Upper lobe of left lung (tissue), 6 donors: ENCODE measurements around the gene MAGI2. TPM values are rescaled to one million over a fixed set of nuclear protein-coding genes. Genes with fewer than 3 reads are reported as not detected.

Experiments used
- ATAC-seq, 2 donors: fragments of 200-7000 bp; cut with Tn5 transposase; one replicate each; pipeline ENCODE4 v1.9.1; 2022; ENCODE audit warnings: mild to moderate bottlenecking in 2 of 2, moderate library complexity in 2 of 2; ENCODE audit not compliant: low FRiP score in 2 of 2
- DNase-seq, 2 donors: peaks; one replicate each; pipeline ENCODE4 v3.0.0-alpha.2; 2019 to 2020
- H3K27ac ChIP-seq, 4 donors: fragments of 200-600 bp; sonication (generic); one replicate each; pipeline ENCODE4 v1.5.1; 2016 to 2019
- H3K27me3 ChIP-seq, 4 donors: fragments of 200-600 bp; sonication (generic); one replicate each; pipeline ENCODE4 v1.5.1; 2017 to 2019
- H3K36me3 ChIP-seq, 4 donors: fragments of 200-600 bp; sonication (generic); one replicate each; pipeline ENCODE4 v1.5.1; 2016 to 2019
- H3K4me1 ChIP-seq, 4 donors: fragments of 200-600 bp; sonication (generic); one replicate each; pipeline ENCODE4 v1.5.1; 2018 to 2019
- H3K4me3 ChIP-seq, 4 donors: fragments of 200-600 bp; sonication (generic); one replicate each; pipeline ENCODE4 v1.5.1; 2017 to 2019; ENCODE audit warnings: mild to moderate bottlenecking in 2 of 4, moderate library complexity in 1 of 4
- H3K9me3 ChIP-seq, 4 donors: fragments of 200-600 bp; sonication (generic); one replicate each; pipeline ENCODE4 v1.5.1; 2018 to 2019
- EP300 ChIP-seq, 4 donors: sonication (generic); formaldehyde crosslinking; IDR thresholded peaks; one replicate each; pipeline ENCODE4 v1.5.1; 2017; ENCODE audit warnings: antibody characterized with exemption in 4 of 4, control low read depth in 2 of 4
- POLR2A ChIP-seq, 4 donors: fragments of 450-650 bp; IDR thresholded peaks; one replicate each; pipeline ENCODE4 v1.5.1; 2016 to 2017; ENCODE audit warnings: antibody characterized with exemption in 4 of 4, mild to moderate bottlenecking in 2 of 4
- POLR2AphosphoS5 ChIP-seq, 2 donors: sonication (generic); formaldehyde crosslinking; IDR thresholded peaks; one replicate each; pipeline ENCODE4 v1.5.1; 2017; ENCODE audit warnings: antibody characterized with exemption in 2 of 2
- WGBS, 2 donors: methylation state at CpG; one replicate each; pipeline ENCODE4 v1.1.5; 2017 to 2018; 5-methylcytosine and 5-hydroxymethylcytosine counted together
- total RNA-seq, 6 donors: library from RNA; depleted of rRNA in 4 of 6; stranded (reverse); fragments of >200 nt in 4 of 6; gene quantifications; one replicate each; pipeline versions ENCODE4 v1.1.0 to v1.2.1, GENCODE V29; 2016 to 2021
- TF ChIP-seq, protein P1 (sequence below), 6 experiments: fragments of 450-650 bp in 4 of 6; fragments of 200-600 bp in 2 of 6; sonication (generic) in 2 of 6; IDR thresholded peaks; one replicate each; pipeline ENCODE4 v1.5.1; 2016 to 2019; ENCODE audit warnings: antibody characterized with exemption in 6 of 6
- donor health status: DM: no; HTN: no; CAD: no; lungs with moderate emphysema.
- donor health status: DM: no; HTN: yes; CAD: no; lungs with severe emphysema.

The MAGI2 gene
- total RNA-seq, 6 donors from 2014 or later: 7.9 to 84.9 (median 11.8) TPM

DNA sequence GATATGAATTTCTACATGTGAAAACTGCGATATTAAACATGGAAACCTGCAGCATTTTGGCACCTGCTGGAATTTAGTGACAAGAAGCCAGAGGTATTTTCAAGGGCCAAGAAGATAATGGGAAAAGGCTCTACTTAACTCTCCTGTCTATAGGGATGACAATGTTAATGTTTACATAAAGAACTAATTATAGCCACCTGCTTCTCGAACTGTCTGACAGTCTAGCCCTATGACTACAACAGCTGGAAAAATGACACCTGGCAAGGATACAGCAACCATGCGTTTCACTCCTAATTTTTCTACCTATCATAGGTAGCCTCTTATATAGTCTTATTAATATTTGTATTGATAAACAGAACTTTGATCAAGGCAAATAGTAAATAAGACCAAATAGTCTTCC, 49.6 kb downstream of the MAGI2 start:
- Histone ChIP-seq H3K4me1 (peaks cover 0 to 6% (median 0%) of the 10 kb centered on the region in 4 donors), H3K4me3 (no peak overlapping the region), H3K9me3 (no peaks in the 10 kb centered on the region), H3K36me3 (no peaks in the 10 kb centered on the region), H3K27ac (peak overlapping the region in 1 of 4 donors; percentile 30), H3K27me3 (no peaks in the 10 kb centered on the region)
- 61 to 65% methylated on average over 3 of the region's 3 CpGs for WGBS, 2 donors
- TF ChIP-seq POLR2AphosphoS5 (IDR thresholded peaks at IDR 0.05) (no peak), EP300 (IDR thresholded peaks at IDR 0.05) (no peak), POLR2A (IDR thresholded peaks at IDR 0.05) (no peak)
- TF ChIP-seq, protein P1, sequence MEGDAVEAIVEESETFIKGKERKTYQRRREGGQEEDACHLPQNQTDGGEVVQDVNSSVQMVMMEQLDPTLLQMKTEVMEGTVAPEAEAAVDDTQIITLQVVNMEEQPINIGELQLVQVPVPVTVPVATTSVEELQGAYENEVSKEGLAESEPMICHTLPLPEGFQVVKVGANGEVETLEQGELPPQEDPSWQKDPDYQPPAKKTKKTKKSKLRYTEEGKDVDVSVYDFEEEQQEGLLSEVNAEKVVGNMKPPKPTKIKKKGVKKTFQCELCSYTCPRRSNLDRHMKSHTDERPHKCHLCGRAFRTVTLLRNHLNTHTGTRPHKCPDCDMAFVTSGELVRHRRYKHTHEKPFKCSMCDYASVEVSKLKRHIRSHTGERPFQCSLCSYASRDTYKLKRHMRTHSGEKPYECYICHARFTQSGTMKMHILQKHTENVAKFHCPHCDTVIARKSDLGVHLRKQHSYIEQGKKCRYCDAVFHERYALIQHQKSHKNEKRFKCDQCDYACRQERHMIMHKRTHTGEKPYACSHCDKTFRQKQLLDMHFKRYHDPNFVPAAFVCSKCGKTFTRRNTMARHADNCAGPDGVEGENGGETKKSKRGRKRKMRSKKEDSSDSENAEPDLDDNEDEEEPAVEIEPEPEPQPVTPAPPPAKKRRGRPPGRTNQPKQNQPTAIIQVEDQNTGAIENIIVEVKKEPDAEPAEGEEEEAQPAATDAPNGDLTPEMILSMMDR (IDR thresholded peaks at IDR 0.05): no peak
- ATAC-seq (no peak), DNase-seq (no peak)

DNA sequence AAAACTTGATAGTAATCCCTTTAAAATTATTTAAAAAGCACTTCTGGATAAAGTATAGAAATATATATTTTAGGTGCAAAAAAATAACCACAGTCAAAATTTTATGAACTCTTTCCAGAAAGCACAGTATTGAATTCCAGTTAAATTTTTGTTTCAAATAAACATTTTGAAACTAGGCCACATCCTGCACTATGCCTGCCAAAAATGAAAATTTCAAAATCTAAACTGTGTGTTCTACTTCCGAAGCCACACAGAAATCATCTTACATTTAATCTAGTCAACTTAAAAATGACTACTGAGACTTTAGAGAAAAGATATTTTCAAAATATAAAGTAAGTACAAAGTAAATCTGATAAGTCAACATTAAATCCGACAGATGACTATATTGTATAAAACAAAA, 50.0 kb downstream of the MAGI2 start:
- DNase-seq (no peak), ATAC-seq (no peak)
- no peaks in the 10 kb centered on the region for H3K9me3 ChIP-seq
- H3K27ac ChIP-seq: no peak overlapping the region
- H3K4me3 ChIP-seq: no peak overlapping the region
- peaks cover 0 to 6% (median 0%) of the 10 kb centered on the region in 4 donors for H3K4me1 ChIP-seq
- H3K27me3 ChIP-seq: no peaks in the 10 kb centered on the region
- 64 to 66% methylated on average over 2 of the region's 2 CpGs for WGBS, 2 donors
- TF ChIP-seq EP300 (IDR thresholded peaks at IDR 0.05) (no peak), POLR2AphosphoS5 (IDR thresholded peaks at IDR 0.05) (no peak), POLR2A (IDR thresholded peaks at IDR 0.05) (no peak)
- TF ChIP-seq, protein P1 (IDR thresholded peaks at IDR 0.05): no peak
- no peaks in the 10 kb centered on the region for H3K36me3 ChIP-seq

DNA sequence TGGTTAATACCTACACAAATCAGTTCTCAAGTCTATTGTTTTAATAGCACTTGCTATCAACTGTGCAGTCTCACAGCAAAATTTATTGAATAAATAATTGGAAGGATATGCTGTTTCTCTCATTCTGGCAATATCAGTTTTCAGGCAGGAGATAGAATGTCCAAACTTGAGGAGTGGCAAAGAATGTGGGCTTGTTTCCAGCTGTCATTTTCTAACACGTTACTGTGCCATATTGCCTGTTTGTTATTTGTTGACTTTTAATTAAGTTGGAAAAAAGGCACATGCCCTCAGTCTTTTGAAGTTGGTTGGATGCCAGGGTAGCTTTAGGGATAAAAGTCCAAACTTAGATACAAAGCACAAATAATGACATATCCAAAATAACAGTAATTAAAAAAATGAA, 52.2 kb downstream of the MAGI2 start:
- H3K36me3 ChIP-seq: no peaks in the 10 kb centered on the region
- no peak overlapping the region for H3K4me3 ChIP-seq
- H3K27ac ChIP-seq: no peak overlapping the region
- ATAC-seq: no peak
- H3K4me1 ChIP-seq: peaks cover 0 to 6% (median 0%) of the 10 kb centered on the region in 4 donors
- H3K27me3 ChIP-seq: no peaks in the 10 kb centered on the region
- H3K9me3 ChIP-seq: no peaks in the 10 kb centered on the region
- TF ChIP-seq EP300 (IDR thresholded peaks at IDR 0.05): no peak
- TF ChIP-seq, protein P1 (IDR thresholded peaks at IDR 0.05): no peak
- no peak for TF ChIP-seq POLR2AphosphoS5 (IDR thresholded peaks at IDR 0.05)
- no peak for TF ChIP-seq POLR2A (IDR thresholded peaks at IDR 0.05)
- WGBS, 2 donors: 31 to 58% methylated on average over 1 of the region's 1 CpG
- no peak for DNase-seq

DNA sequence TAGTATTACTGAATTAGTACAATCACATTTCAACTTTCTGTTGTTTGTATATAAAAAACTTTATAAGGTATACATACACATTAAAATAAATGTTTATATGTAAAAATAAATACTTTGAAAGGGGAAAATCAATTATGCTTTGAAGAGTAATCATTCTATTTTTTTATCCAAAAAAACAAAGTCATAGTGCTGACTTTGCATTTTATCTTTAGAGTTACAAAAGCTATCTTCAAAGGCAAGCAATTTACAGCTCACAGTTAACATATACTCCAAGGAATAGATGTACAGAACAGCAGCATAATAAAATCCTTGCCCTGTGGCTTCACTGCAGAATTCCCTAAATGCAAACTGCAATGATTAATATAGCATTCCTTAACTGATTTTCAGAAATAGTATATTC, 53.2 kb downstream of the MAGI2 start:
- Histone ChIP-seq H3K27me3 (no peaks in the 10 kb centered on the region), H3K36me3 (no peaks in the 10 kb centered on the region), H3K4me3 (no peak overlapping the region), H3K27ac (no peak overlapping the region), H3K9me3 (no peaks in the 10 kb centered on the region), H3K4me1 (peaks cover 0 to 6% (median 0%) of the 10 kb centered on the region in 4 donors)
- no peak for TF ChIP-seq EP300 (IDR thresholded peaks at IDR 0.05)
- TF ChIP-seq, protein P1 (IDR thresholded peaks at IDR 0.05): no peak
- no peak for TF ChIP-seq POLR2AphosphoS5 (IDR thresholded peaks at IDR 0.05)
- no peak for TF ChIP-seq POLR2A (IDR thresholded peaks at IDR 0.05)
- DNase-seq (no peak), ATAC-seq (no peak)

DNA sequence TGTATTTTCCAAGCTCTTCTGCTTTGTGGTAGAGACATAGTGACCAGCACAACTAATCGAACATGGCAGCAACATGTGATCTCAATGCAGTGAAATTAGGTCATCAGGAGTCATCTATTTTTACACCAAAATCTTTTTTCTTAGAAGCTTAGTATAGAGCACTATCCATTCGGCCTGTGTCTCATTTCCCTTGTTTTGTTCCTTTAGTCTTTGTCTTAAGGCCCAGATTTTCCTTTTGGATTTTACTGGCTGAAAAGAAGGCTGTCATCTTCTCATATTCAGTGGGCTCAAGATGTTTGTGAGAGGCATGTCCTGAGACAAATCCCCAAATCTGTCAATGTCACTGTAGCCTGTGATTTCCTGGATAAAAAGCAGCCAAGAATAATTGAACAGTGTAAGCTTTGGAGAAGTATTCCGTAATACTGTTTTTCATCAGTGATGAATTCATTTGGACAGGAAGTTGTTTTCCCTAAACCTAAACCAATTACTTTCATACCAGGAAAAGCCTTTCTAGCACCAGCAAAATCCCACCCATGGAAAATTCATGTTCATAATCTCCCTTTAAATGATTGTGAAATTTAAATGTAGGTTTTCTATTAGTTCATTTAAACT, 55.2 kb downstream of the MAGI2 start:
- TF ChIP-seq EP300 (IDR thresholded peaks at IDR 0.05) (no peak), POLR2A (IDR thresholded peaks at IDR 0.05) (no peak), POLR2AphosphoS5 (IDR thresholded peaks at IDR 0.05) (no peak)
- TF ChIP-seq, protein P1 (IDR thresholded peaks at IDR 0.05): no peak
- H3K27ac ChIP-seq: peak overlapping the region in 1 of 4 donors; percentile 42
- WGBS, 2 donors: 57% methylated on average over 3 of the region's 3 CpGs
- no peaks in the 10 kb centered on the region for H3K4me1 ChIP-seq
- no peak overlapping the region for H3K4me3 ChIP-seq
- ATAC-seq (no peak), DNase-seq (no peak)
- no peaks in the 10 kb centered on the region for H3K9me3 ChIP-seq
- H3K36me3 ChIP-seq: no peaks in the 10 kb centered on the region
- H3K27me3 ChIP-seq: no peaks in the 10 kb centered on the region
